GM18868 (cell line): ENCODE results near the gene GABRE.
"Not testable (repeated sequence)": the region's sequence is repeated elsewhere in the genome, so short reads cannot be mapped to it uniquely, and the experiment has no call there.

Source experiments
- ATAC-seq: cut with Tn5 transposase; IDR thresholded peaks from one replicate; pipeline ENCODE4 v1.9.1; 2021; ENCODE audit warnings: mild to moderate bottlenecking, moderate library complexity; ENCODE audit not compliant: unreplicated experiment

The GABRE gene

DNA sequence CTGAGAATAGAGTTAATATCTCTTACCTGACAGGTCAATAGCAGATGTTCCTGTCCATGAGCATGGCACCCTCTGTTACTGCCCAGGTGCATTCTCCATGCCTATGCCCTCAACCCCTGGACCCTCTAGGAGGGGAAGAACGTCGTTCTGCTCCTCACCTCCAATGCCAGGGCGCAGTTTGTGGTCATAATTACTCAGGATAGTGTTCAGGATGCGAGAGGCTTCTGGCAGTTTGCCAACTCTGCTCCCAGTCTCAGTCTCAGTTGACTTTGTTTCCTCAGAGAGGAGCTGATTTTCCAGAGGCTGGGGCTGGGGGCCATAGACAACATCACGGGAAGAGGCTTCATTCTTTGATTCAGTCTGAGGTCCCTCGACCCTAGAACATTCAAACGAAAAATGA is 4.4 kb downstream of the GABRE start:
- no peak for ATAC-seq

- no peak for ATAC-seq
These were observed 8.2 kb downstream of the GABRE start for GRCh38 chrX:151966236-151966635.

DNA sequence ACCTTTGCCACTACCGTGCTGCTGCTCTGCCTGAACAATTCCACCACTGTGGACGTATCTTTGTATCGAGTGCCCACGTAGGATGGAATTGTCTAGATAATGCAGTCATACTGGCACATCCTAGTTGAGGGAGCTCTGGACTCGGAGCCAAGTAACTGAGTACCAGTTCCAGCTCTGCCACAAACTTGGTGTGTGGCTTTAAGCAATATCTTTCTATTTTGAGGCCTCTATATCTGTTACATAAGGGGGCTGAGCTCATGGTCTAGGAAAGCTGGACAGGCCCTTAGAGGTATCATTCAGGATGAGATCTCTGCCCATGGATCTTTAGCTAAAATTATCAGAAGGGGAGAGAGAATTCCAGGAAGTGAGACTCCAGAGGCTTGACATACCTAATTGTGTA is 12.4 kb downstream of the GABRE start:
- ATAC-seq: no peak

GRCh38 chrX:151958101-151958500 is 16.4 kb downstream of the GABRE start:
- ATAC-seq: no peak

DNA sequence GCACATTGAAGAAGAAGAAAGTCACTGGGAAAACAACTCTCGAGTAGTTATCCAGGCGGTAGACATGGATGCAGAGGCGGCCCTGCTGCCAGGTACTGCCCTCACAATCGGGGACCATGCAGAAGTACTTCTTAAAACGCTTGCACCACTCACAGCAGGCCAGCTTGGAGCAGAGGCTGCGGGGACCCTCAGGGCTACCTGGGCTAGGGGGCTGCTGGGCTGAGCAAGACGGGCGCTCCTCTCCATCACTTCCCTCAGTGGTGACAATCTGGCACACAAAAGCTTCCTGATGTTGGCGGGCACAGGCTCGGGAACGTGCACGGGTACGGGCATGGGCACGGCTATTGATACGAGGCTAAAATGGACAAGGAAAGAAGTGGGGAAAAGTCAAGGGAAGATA is 19.7 kb downstream of the GABRE start:
- ATAC-seq: no peak

- ATAC-seq: no peak
These were observed 36.3 kb downstream of the GABRE start for GRCh38 chrX:151938172-151938571.

DNA sequence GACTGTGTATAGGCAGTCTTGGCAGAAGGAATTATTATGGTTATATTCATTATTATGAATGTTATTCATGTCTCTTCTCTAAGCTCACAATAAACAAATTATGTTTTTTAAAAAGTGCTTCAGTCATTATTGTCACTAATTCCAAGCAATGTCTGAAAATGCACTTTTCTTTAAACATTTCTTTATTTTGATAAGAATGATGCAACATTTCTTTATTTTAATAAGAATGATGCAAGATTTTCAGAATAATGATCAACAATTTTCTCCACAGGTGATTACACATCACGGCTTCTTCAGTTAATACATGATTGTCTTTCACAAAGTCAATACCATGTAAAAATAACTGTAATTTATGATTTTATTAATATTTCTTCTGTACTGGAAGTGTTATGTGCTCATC is 39.1 kb downstream of the GABRE start:
- ATAC-seq: no peak

DNA sequence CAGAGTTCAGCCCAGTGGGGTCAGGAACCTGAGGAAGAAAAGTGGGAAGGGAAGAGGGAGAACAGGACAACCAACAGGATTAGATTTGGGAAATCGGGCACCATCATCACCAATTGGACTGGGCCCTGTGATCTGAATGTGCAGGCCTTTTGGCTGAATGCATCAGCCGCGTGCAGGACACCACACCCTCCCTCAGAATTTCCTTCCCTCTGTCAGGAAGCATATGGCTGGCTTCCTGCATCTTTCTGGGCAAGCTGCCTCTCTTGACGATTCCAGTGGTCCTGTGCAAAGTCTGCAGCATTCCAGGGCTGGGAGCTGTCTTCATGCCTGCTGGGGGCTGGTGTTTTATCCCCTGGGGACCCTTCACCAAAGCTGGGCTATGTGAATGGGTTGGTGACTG is 45.4 kb downstream of the GABRE start:
- no peak for ATAC-seq

- no peak for ATAC-seq
These were observed 50.8 kb downstream of the GABRE start for GRCh38 chrX:151923648-151924047.

- ATAC-seq: no peak
These were observed 51.8 kb downstream of the GABRE start for GRCh38 chrX:151922692-151923091.

DNA sequence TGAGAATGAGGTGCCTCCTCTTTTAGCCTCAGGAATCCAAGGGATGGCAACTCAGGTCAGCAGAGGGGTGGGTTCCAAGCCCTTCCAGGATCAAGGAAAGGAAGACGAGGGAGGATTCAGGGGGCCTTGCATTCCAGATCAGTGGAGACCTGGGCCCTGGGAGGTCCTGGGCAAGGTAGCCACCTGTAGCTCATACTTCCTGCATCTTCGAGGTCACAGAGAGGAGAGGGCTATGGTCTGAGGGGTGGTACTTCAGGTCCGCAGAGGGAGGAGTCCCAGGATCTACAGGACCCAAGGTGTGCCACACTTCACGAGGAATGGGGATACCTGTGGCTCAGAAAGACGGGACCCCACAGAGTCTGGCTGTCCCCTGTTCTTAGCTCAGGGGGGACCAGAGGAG is 52.6 kb downstream of the GABRE start:
- ATAC-seq: no peak

GRCh38 chrX:151921292-151921691 is 53.2 kb downstream of the GABRE start:
- no peak for ATAC-seq

DNA sequence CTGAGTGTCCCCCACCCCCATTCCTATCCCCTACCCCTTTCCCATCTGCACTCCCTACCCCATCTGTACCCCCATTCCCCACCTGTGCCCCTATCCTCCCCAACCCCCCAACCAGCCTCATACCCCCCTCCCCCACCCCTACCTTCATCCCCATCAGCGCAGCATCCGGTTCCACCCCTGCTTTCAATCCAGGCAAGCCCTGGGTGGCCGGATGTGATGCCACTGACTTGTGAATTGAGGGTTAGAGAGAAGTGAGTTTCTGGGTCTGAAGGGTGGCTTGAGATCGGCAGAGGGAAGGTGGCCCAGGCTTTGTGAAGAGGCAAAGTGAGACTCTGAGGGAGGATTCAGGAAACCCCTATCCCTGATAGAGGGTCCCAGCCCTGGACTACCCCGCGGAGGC is 53.9 kb downstream of the GABRE start:
- no peak for ATAC-seq

- no peak for ATAC-seq
These were observed 54.4 kb downstream of the GABRE start for GRCh38 chrX:151920101-151920500.

GRCh38 chrX:151919610-151920009 is 54.9 kb downstream of the GABRE start:
- ATAC-seq: no peak

DNA sequence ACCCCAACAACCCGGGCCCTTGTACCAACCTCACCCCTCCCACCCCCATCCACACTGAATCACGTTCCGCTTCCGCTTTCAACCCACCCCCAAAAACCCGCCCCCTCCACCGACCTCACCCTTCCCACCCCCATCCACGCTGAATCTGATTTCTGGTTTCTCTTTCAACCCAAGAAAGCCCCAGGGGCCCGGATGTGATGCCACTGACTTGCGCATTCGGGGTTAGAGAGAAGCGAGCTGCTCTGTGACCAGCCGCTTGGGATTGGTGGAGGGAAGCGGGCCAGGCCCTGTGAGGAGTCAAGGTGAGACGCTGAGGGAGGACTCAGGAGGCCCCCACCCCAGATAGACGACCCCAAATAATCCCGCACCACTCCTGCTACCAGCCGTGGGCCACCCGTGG is 55.7 kb downstream of the GABRE start:
- not testable (repeated sequence) for ATAC-seq

- no peak for ATAC-seq
These were observed 61.7 kb downstream of the GABRE start, which contains the start of gene MAGEA4 for GRCh38 chrX:151912780-151913179. MAGEA4 (plus strand) TSS chrX:151912889; CDS start chrX:151923665, 10,776 bp downstream.

- ATAC-seq: no peak
These were observed 62.3 kb downstream of the GABRE start for GRCh38 chrX:151912221-151912620.

- ATAC-seq: no peak
These were observed 69.5 kb downstream of the GABRE start for GRCh38 chrX:151904989-151905388.
